ENCODE data around the gene GBP1. TPM values are rescaled to one million over a fixed set of nuclear protein-coding genes. Genes with fewer than 3 reads are reported as not detected.

Gene GBP1
- total and polyA plus RNA-seq, 10 of the 15 experiments (the other 5 are each of a cell fraction or from before 2014, with no cell fraction given), result 1.5 to 8.7 (median 5.0) TPM

- intact Hi-C loops (cut with micrococcal nuclease; ENCODE audit: unreplicated experiment), result no loop called here
- CTCF ChIA-PET, result interaction anchor here (0.7 kb wide), 1 partner anchor 17 kb away, joined by 3 read pairs; no protein-coding TSS in a partner anchor
- WGBS (ENCODE audit: insufficient coverage, insufficient replicate concordance, low lambda C conversion rate, missing lambda C conversion rate), result 86% methylated on average over 1 of the region's 1 CpG
- RAD21 ChIA-PET (ENCODE audit: unreplicated experiment), result interaction anchor here (0.5 kb wide), 1 partner anchor 430 kb away, joined by 3 read pairs; no protein-coding TSS in a partner anchor
- Histone ChIP-seq H3K27ac (ENCODE audit: control insufficient read depth, insufficient read depth) (no peak overlapping the region), H3K4me3 (no peak overlapping the region), H3K4me1 (ENCODE audit: control insufficient read depth, insufficient read depth, low read length) (no peaks in the 10 kb centered on the region), H3K4me2 (ENCODE audit: control insufficient read depth, insufficient read depth) (no peak overlapping the region), H3K9me3 (replicated peaks; ENCODE audit: control insufficient read depth, insufficient read depth, low read length) (no peaks in the 10 kb centered on the region), H4K20me1 (ENCODE audit: control insufficient read depth, insufficient read depth) (no peaks in the 10 kb centered on the region), H3K27me3 (replicated peaks in 1 of 2; ENCODE audit: control insufficient read depth in 2 of 2, insufficient read depth in 2 of 2, low read length in 1 of 2) (no peaks in the 10 kb centered on the region; a peak in 1 of 4 replicates), H3K36me3 (ENCODE audit: control insufficient read depth in 2 of 2, insufficient read depth in 2 of 2, low read length in 1 of 2) (no peaks in the 10 kb centered on the region), H2AFZ (ENCODE audit: control insufficient read depth, low read depth, low read length) (no peak overlapping the region), H3K79me2 (ENCODE audit: control insufficient read depth, insufficient read depth, low read length) (no peaks in the 10 kb centered on the region), H3K9ac (ENCODE audit: control insufficient read depth, insufficient read depth, low read length) (no peak overlapping the region)
- DNase-seq (ENCODE audit: low read depth, low spot score) (no peak), ATAC-seq (no peak), FAIRE-seq (no peak)
- BruUV-seq (replicated peaks), result no TSS peak
- TF ChIP-seq ATF3 (IDR thresholded peaks at IDR 0.05; ENCODE audit: borderline replicate concordance, extremely low read depth, low read depth, low read length) (no peak), LARP7 (IDR thresholded peaks at IDR 0.05) (no peak), ZBTB40 (IDR thresholded peaks at IDR 0.05; ENCODE audit: borderline replicate concordance) (no peak), ZBED1 (IDR thresholded peaks at IDR 0.05; ENCODE audit: borderline replicate concordance) (no peak), SIX5 (IDR thresholded peaks at IDR 0.05; ENCODE audit: low read depth, low read length, severe bottlenecking) (no peak), RB1 (IDR thresholded peaks at IDR 0.05; ENCODE audit: borderline replicate concordance) (no peak), RAD21 (IDR thresholded peaks at IDR 0.05; ENCODE audit: insufficient read depth, low read depth, low read length) (no peak), EED (IDR thresholded peaks at IDR 0.05; ENCODE audit: low read depth) (no peak)
- POLR2A ChIA-PET, result no interaction called here
- SMC1A ChIA-PET (ENCODE audit: uncharacterized antibody, unreplicated experiment), result interaction anchor here (0.6 to 1.3 kb wide), 3 partner anchors 9 to 235 kb away, joined by 3 read pairs; no protein-coding TSS in a partner anchor
- in situ Hi-C loops (cut with MboI), result no loop called here
Measured at GRCh38 chr1:89089962-89090361, 25.0 kb upstream of the GBP1 start.
